ENCODE measurements around the gene SYNPO2L. TPM values are rescaled to one million over a fixed set of nuclear protein-coding genes. Genes with fewer than 3 reads are reported as not detected.
"Not testable (repeated sequence)": the region's sequence is repeated elsewhere in the genome, so short reads cannot be mapped to it uniquely, and the experiment has no call there.

Gene SYNPO2L
- polyA plus RNA-seq, 3 donors = 0.28 to 1.6 (median 0.50) TPM

DNA sequence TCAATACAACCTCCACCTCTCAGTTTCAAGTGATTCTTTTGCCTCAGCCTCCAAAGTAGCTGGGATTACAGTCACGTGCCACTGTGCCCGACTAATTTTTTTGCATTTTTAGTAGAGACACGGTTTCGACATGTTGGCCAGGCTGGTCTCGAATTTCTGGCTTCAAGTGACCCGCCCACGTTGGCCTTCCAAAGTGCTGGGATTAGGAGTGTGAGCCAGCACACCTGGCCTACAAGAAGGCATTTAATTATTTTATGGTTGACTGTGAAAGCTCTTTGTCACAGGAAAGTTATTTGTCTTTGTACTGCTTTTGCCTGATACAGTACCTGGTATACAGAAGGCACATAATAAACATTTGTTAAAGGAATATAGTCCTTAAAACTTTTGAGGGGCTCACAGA is 27.4 kb downstream of the SYNPO2L start:
- no peak for DNase-seq (ENCODE audit: extremely low read depth in 1 of 11, low read depth in 9 of 11, low spot score in 4 of 11)

DNA sequence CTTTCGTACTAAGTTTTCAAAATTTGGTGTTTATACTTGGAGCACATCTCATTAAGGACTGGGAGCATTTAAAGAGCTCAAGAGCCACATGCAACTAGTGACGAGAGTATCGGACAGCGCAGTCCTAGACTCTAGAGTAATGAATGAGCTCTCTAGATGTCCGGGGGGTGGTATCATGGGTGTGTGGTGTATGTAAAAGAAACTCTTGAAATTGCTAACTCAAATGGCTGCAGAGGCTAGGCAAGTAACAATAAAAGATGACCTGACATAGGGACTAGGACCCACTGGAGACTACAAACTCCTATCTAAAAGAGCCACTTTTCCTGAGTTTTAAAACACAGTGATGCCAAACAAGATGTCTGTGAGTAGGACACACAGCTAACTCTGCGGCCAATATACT is 28.5 kb downstream of the SYNPO2L start:
- DNase-seq (ENCODE audit: extremely low read depth in 1 of 11, low read depth in 9 of 11, low spot score in 4 of 11) = no peak

DNA sequence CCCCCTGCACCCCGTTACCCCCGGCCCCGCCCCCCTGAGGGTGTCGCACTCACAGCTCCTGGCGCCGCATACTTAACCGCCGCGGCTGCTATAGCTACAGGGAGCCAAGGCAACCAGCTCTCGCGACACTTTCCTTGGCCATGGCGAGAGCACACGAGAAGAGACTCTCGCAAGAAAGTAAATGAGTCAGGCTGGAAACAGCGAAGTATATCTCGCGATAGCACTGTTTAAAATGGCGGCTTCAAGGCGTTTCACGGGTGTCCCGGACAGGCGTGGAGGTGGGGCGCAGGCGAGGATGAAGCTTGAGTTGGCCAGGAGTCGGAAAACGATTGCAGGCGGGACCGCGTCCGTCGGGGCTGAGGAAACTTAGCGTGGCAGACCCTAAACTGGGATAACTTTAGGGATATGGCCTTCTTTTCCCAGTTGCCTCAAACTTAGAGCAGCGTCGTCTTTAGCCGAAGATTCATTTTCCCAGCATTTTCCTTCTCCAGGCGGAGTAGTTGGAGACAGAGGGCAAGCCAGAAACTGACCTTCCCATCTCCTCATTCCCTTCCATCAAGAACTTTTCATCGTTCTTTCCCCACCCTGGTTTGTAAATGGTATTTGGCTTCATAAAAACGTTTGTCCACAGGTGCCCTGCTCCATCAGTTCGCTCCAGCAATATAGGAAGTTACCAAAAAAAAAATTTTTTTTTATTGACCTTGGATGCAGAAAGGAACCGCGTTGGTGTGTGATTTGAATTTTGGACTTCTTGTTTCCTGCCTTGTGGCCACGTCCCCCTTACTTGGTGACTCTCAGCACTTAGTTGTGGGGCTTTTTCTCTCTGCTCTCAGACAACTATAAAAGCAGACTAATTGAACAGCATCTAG is 29.7 kb downstream of the SYNPO2L start:
- DNase-seq (ENCODE audit: extremely low read depth in 1 of 11, low read depth in 9 of 11, low spot score in 4 of 11) = peak; percentile 97 to 99 (median 98)

- DNase-seq (ENCODE audit: extremely low read depth in 1 of 11, low read depth in 9 of 11, low spot score in 4 of 11) = peak in 6 of 11 donors; percentile 40 to 60 (median 49)
Observed at GRCh38 chr10:73625004-73625883, 30.6 kb downstream of the SYNPO2L start.

GRCh38 chr10:73623056-73623455 is 32.8 kb downstream of the SYNPO2L start:
- no peak for DNase-seq (ENCODE audit: extremely low read depth in 1 of 11, low read depth in 9 of 11, low spot score in 4 of 11)

DNA sequence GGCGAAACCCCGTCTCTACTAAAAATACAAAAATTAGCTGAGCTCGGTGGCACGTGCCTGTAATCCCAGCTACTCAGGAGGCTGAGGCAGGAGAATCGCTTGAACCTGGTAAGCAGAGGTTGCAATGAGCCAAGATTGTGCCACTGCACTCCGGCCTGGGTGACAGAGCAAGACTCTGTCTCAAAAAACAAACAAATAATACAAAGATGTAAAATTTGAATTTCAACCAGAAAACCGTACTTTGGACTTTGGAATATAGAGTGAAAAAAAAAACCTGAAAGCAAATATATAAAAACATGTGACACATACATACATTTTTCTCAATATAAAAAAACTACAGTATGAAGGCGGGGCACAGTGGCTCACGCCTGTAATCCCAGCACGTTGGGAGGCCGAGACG is 34.9 kb downstream of the SYNPO2L start:
- not testable (repeated sequence) for DNase-seq (ENCODE audit: extremely low read depth in 1 of 11, low read depth in 9 of 11, low spot score in 4 of 11)

DNA sequence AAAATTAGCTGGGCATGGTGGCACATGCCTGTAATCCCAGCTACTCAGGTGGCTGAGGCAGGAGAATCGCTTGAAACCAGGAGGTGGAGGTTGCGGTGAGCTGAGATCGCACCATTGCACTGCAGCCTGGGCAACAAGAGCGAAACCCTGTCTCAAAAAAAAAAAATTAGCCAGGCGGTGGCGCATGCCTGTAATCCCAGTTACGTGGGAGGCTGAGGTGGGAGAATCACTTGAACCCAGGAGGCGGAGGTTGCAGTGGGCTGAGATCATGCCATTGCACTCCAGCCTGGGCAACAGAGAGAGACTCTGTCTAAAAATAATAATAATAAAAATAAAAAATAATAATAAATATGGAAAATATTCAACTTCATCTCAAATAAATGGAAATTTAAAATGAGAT is 38.7 kb downstream of the SYNPO2L start:
- not testable (repeated sequence) for DNase-seq (ENCODE audit: extremely low read depth in 1 of 11, low read depth in 9 of 11, low spot score in 4 of 11)

- DNase-seq (ENCODE audit: extremely low read depth in 1 of 11, low read depth in 9 of 11, low spot score in 4 of 11) = no peak
Observed at GRCh38 chr10:73614720-73615119, 41.1 kb downstream of the SYNPO2L start.

DNA sequence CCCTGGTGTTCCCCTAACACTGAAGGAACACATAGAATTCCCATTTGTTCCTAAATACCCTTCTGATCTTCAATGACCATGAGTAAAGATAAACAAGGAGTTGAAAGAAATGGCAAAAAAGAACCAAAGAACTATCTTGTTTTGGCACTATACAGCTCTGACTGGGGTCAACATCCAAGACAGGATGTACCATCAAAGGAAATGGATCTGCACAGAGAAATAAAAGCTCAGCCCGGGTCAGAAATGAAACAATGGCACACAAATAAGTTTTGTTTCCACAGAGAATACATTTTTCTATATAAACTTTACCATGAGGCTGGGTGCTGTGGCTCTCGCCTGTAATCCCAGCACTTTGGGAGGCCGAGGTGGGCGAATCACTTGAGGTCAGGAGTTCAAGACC is 46.7 kb downstream of the SYNPO2L start:
- DNase-seq (ENCODE audit: extremely low read depth in 1 of 11, low read depth in 9 of 11, low spot score in 4 of 11) = no peak

DNA sequence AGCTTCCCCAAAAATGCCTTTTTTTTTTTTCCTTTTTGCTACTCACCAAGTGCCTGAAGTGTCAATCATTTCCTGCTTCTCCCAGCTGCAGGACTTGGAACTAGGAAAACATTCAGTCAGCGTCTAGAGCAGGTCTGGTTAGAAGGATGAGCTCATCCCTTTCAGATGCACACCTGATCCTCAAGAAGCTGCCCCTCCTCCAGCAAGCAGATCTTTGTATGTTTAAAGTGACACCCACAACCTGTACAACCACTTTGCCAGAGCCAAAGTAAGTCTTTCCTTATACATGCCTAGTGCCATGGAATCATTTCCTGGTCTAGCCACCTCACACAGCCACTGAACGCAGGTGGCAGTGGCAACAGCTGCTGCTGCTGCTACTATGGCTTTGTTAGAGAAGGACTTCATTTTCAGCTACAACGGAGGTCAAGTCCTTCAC is 54.3 kb downstream of the SYNPO2L start:
- DNase-seq (ENCODE audit: extremely low read depth in 1 of 11, low read depth in 9 of 11, low spot score in 4 of 11) = peak in 2 of 11 donors; percentile 35 to 52

DNA sequence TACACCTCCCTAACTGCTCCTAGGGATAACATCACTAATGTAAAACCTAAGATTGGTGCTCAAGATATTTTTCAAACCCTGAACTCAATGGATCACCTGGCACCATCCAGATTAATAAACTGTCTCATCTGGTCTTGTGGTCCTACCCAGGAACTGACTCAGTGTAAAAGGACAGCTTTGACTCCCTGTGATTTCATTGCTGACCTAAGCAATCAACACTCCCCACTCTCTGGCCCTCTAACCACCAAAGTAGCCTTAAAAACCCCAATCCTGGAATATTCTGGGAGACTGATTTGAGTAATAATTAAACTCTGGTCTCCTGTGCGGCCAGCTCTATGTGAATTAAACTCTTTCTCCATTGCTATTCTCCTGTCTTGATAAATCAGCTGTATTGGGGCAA is 58.5 kb downstream of the SYNPO2L start:
- no peak for DNase-seq (ENCODE audit: extremely low read depth in 1 of 11, low read depth in 9 of 11, low spot score in 4 of 11)

Other genes with a start within 250 kb of the SYNPO2L start
- gene ANXA7, start 242.0 kb downstream of the SYNPO2L start, polyA plus RNA-seq (ENCODE audit: insufficient read length in 3 of 3) = 10 to 100 TPM; 82.3 to 88.0 (median 87.9) TPM
- gene MSS51, start 222.5 kb downstream of the SYNPO2L start, polyA plus RNA-seq (ENCODE audit: insufficient read length in 3 of 3) = 1 to 10 TPM; 1.9 to 5.0 (median 2.5) TPM
- 10 to 100 TPM; 60.1 to 66.2 (median 64.0) TPM for gene PPP3CB, start 160.0 kb downstream of the SYNPO2L start, polyA plus RNA-seq (ENCODE audit: insufficient read length in 3 of 3)
- 10 to 100 TPM; 34.1 to 45.7 (median 39.6) TPM for gene USP54, start 64.7 kb downstream of the SYNPO2L start, polyA plus RNA-seq (ENCODE audit: insufficient read length in 3 of 3)
- 1 to 10 TPM; 4.8 to 5.4 (median 5.0) TPM for gene MYOZ1, start 14.6 kb downstream of the SYNPO2L start, polyA plus RNA-seq (ENCODE audit: insufficient read length in 3 of 3)
- gene AGAP5, start 42.1 kb upstream of the SYNPO2L start, polyA plus RNA-seq (ENCODE audit: insufficient read length in 3 of 3) = 10 to 100 TPM; 11.2 to 31.3 (median 14.8) TPM
- 10 to 100 TPM; 65.6 to 69.4 (median 67.0) TPM for gene SEC24C, start 88.3 kb upstream of the SYNPO2L start, polyA plus RNA-seq (ENCODE audit: insufficient read length in 3 of 3)
- 10 to 100 TPM; 47.2 to 52.5 (median 50.0) TPM for gene CHCHD1, start 126.0 kb upstream of the SYNPO2L start, polyA plus RNA-seq (ENCODE audit: insufficient read length in 3 of 3)
- gene ZSWIM8, start 129.6 kb upstream of the SYNPO2L start, polyA plus RNA-seq (ENCODE audit: insufficient read length in 3 of 3) = 100 to 1,000 TPM in 2 of 3 donors, 10 to 100 TPM in 1; 85.0 to 137 (median 100) TPM
- gene NDST2, start 155.6 kb upstream of the SYNPO2L start, polyA plus RNA-seq (ENCODE audit: insufficient read length in 3 of 3) = 10 to 100 TPM; 31.9 to 34.5 (median 32.5) TPM
- 10 to 100 TPM; 23.2 to 29.7 (median 23.6) TPM for gene CAMK2G, start 218.5 kb upstream of the SYNPO2L start, polyA plus RNA-seq (ENCODE audit: insufficient read length in 3 of 3)